ENCODE measurements around the gene RBM14.

RBM14 gene

DNA sequence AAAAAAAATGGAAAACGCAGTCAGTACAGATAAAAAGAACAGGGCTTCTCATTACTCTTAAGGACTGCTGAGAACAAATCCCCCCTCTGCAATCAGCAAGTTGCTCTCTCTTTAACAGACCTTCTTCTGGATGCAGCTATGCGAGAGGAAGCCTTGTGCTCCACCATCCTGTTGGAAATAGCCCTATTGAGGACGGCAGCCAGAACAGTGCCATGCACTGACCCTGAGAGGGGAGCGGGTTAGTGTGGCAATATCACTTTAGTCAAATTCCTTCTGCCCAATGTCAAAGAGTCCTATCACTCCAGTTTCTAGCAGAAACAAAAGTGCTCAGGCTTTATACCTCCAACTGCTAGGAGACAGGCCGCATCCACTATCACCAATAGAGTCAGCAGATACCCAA, 54.4 kb downstream of the RBM14 start:
- no peak overlapping the region for H3K9ac ChIP-seq (ENCODE audit: low read length)
- H4K20me1 ChIP-seq (ENCODE audit: low read depth, low read length) = no peaks in the 10 kb centered on the region
- H3K4me2 ChIP-seq (ENCODE audit: low read depth, low read length, poor library complexity, severe bottlenecking) = no peak overlapping the region
- TF ChIP-seq, protein P1, sequence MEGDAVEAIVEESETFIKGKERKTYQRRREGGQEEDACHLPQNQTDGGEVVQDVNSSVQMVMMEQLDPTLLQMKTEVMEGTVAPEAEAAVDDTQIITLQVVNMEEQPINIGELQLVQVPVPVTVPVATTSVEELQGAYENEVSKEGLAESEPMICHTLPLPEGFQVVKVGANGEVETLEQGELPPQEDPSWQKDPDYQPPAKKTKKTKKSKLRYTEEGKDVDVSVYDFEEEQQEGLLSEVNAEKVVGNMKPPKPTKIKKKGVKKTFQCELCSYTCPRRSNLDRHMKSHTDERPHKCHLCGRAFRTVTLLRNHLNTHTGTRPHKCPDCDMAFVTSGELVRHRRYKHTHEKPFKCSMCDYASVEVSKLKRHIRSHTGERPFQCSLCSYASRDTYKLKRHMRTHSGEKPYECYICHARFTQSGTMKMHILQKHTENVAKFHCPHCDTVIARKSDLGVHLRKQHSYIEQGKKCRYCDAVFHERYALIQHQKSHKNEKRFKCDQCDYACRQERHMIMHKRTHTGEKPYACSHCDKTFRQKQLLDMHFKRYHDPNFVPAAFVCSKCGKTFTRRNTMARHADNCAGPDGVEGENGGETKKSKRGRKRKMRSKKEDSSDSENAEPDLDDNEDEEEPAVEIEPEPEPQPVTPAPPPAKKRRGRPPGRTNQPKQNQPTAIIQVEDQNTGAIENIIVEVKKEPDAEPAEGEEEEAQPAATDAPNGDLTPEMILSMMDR (IDR thresholded peaks at IDR 0.05; ENCODE audit: insufficient read depth, low read length, poor library complexity, severe bottlenecking) = no peak
- TF ChIP-seq EZH2phosphoT487 (conservative IDR thresholded peaks at IDR 0.05; ENCODE audit: low read length) = no peak
- H3K27me3 ChIP-seq (ENCODE audit: low read length) = no peaks in the 10 kb centered on the region
- no peaks in the 10 kb centered on the region for H3K9me3 ChIP-seq (ENCODE audit: insufficient read depth, low read length)
- H2AFZ ChIP-seq (ENCODE audit: low read depth, low read length, severe bottlenecking) = no peak overlapping the region
- H3K36me3 ChIP-seq (ENCODE audit: low read length) = peaks cover 8% of the 10 kb centered on the region; the same call in 1 of the 2 replicates
- no peak overlapping the region for H3K27ac ChIP-seq (ENCODE audit: low read depth, low read length)
- peaks cover 25% of the 10 kb centered on the region for H3F3A ChIP-seq (ENCODE audit: insufficient read depth)
- no peaks in the 10 kb centered on the region for H3K9me2 ChIP-seq (replicated peaks; ENCODE audit: insufficient read depth, low read length)
- H3K79me2 ChIP-seq (ENCODE audit: insufficient read depth, low read length) = peaks cover 88% of the 10 kb centered on the region
- no peak overlapping the region for H3K4me3 ChIP-seq (ENCODE audit: insufficient read depth, low read length, poor library complexity, severe bottlenecking)

GRCh38 chr11:66674964-66675602, 58.7 kb downstream of the RBM14 start:
- Histone ChIP-seq H3K36me3 (ENCODE audit: low read length) (0 out of 2 replicates have a peak, but pooled peaks cover 9% of the 10 kb centered on the region), H2AFZ (ENCODE audit: low read depth, low read length, severe bottlenecking) (no peak overlapping the region), H3K79me2 (ENCODE audit: insufficient read depth, low read length) (peaks cover 69% of the 10 kb centered on the region), H3K4me3 (ENCODE audit: insufficient read depth, low read length, poor library complexity, severe bottlenecking) (peak overlapping the region; percentile 42), H3K9me2 (replicated peaks; ENCODE audit: insufficient read depth, low read length) (no peaks in the 10 kb centered on the region), H3K9ac (ENCODE audit: low read length) (no peak overlapping the region; the same call in 1 of the 2 replicates), H3K27ac (ENCODE audit: low read depth, low read length) (no peak overlapping the region), H4K20me1 (ENCODE audit: low read depth, low read length) (no peaks in the 10 kb centered on the region), H3F3A (ENCODE audit: insufficient read depth) (peaks cover 35% of the 10 kb centered on the region), H3K4me2 (ENCODE audit: low read depth, low read length, poor library complexity, severe bottlenecking) (peak overlapping the region; percentile 90), H3K9me3 (ENCODE audit: insufficient read depth, low read length) (no peaks in the 10 kb centered on the region), H3K27me3 (ENCODE audit: low read length) (no peaks in the 10 kb centered on the region)
- TF ChIP-seq, protein P1 (IDR thresholded peaks at IDR 0.05; ENCODE audit: insufficient read depth, low read length, poor library complexity, severe bottlenecking) = no peak
- TF ChIP-seq EZH2phosphoT487 (conservative IDR thresholded peaks at IDR 0.05; ENCODE audit: low read length) = no peak

GRCh38 chr11:66676282-66676919, 60.0 kb downstream of the RBM14 start:
- H3K79me2 ChIP-seq (ENCODE audit: insufficient read depth, low read length) = peaks cover 56% of the 10 kb centered on the region
- peak overlapping the region; percentile 67 for H3K9ac ChIP-seq (ENCODE audit: low read length)
- H3K27ac ChIP-seq (ENCODE audit: low read depth, low read length) = peak overlapping the region; percentile 46

More at GRCh38 chr11:66676282-66676919, 60.0 kb downstream of the RBM14 start:
- Histone ChIP-seq H2AFZ (ENCODE audit: low read depth, low read length, severe bottlenecking) (no peak overlapping the region), H3K4me3 (ENCODE audit: insufficient read depth, low read length, poor library complexity, severe bottlenecking) (peak overlapping the region; percentile 42), H3K9me3 (ENCODE audit: insufficient read depth, low read length) (no peaks in the 10 kb centered on the region), H3K9me2 (replicated peaks; ENCODE audit: insufficient read depth, low read length) (no peaks in the 10 kb centered on the region), H4K20me1 (ENCODE audit: low read depth, low read length) (no peaks in the 10 kb centered on the region), H3K36me3 (ENCODE audit: low read length) (0 out of 2 replicates have a peak, but pooled peaks cover 4% of the 10 kb centered on the region), H3F3A (ENCODE audit: insufficient read depth) (peaks cover 33% of the 10 kb centered on the region), H3K4me2 (ENCODE audit: low read depth, low read length, poor library complexity, severe bottlenecking) (peak overlapping the region; percentile 90), H3K27me3 (ENCODE audit: low read length) (no peaks in the 10 kb centered on the region)
- TF ChIP-seq, protein P1 (IDR thresholded peaks at IDR 0.05; ENCODE audit: insufficient read depth, low read length, poor library complexity, severe bottlenecking) = no peak
- TF ChIP-seq EZH2phosphoT487 (conservative IDR thresholded peaks at IDR 0.05; ENCODE audit: low read length) = no peak

All from SU-DHL-6 (cell line).